LNCaP clone FGC (cell line): ENCODE results near the gene FOXK1.

Source experiments
- DNase-seq: peaks from one replicate; pipeline ENCODE4 v3.0.0-alpha.2; 2011; ENCODE audit warnings: low read depth
- H3K4me3 ChIP-seq: 2 replicates; pipeline ENCODE4 v1.5.1; 2011; ENCODE audit warnings: mild to moderate bottlenecking, low read depth, low read length, control low read depth
- CTCF ChIP-seq: IDR thresholded peaks from 2 replicates; pipeline ENCODE4 v1.5.1; 2012; ENCODE audit warnings: mild to moderate bottlenecking; ENCODE audit not compliant: control insufficient read depth, insufficient read depth; ENCODE audit errors: extremely low read depth

Gene FOXK1

DNA sequence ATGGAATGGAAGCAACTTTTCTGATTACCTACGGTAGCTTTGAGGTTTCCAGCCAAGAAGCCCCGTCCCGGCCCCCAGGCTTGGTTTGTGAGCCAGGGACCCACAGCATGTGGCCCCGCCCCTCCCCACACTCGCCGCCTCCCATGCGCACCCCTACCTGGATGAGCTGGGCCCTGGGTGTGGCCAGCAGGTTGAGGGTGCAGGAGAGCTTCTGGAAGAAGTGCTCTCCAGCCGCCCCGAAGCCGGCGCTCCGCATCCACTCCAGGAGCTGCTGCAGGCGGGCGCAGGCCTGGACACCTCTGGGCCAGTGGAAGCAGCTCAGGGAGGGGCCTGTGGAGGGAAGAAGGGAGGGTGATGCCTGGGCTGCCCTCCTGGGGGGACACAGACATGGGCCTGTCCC, 133.0 kb downstream of the FOXK1 start:
- DNase-seq, result no peak
- H3K4me3 ChIP-seq, result no peak overlapping the region

DNA sequence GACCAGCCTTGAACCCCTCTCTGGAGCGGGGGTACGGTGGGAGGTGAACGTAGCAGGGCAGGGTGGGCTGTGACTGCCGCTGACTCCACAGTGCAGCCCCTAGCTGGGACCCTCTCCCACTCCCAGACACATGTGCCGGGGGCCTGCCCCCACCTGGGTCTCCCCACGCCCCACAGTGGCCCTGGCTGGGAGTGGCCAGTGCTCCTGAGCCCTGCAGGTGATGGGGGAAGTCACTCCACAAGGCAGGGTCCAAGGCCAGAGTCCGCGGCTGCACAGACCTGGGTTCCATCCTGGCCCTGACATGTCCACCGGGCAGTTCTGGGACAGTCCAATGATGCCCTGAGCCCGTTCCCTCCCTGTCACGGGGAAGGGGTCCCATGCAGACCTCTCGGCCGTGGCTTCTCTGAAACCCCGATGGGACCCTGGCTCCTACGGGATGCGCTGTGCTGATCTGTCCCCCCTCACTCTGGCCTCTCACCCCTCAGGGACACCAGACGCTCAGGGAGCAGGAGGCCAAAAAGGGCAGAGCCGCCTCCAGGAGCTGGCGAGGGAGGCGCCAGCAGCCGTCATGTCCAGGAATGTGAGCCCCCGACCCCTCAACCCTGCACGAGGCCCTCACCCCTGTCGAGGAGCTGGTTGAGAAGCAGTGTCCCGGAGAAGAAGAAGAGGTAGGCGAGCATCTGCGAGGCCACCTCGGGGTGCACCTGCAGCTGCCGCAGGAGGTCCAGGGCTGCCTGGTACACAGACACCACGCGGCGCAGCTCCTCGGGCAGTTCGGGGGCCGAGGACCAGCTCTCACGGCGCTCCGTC, 133.7 kb downstream of the FOXK1 start:
- H3K4me3 ChIP-seq, result no peak overlapping the region
- TF ChIP-seq CTCF, result no peak
- DNase-seq, result no peak

More for the DNA sequence above, 133.0 kb downstream of the FOXK1 start:
- TF ChIP-seq CTCF, result no peak

GRCh38 chr7:4816419-4817080, 134.5 kb downstream of the FOXK1 start:
- TF ChIP-seq CTCF, result no peak
- H3K4me3 ChIP-seq, result no peak overlapping the region
- DNase-seq, result no peak

- no peak for DNase-seq
- H3K4me3 ChIP-seq, result no peak overlapping the region
- no peak for TF ChIP-seq CTCF
Measured at GRCh38 chr7:4817178-4817901, 135.2 kb downstream of the FOXK1 start.

DNA sequence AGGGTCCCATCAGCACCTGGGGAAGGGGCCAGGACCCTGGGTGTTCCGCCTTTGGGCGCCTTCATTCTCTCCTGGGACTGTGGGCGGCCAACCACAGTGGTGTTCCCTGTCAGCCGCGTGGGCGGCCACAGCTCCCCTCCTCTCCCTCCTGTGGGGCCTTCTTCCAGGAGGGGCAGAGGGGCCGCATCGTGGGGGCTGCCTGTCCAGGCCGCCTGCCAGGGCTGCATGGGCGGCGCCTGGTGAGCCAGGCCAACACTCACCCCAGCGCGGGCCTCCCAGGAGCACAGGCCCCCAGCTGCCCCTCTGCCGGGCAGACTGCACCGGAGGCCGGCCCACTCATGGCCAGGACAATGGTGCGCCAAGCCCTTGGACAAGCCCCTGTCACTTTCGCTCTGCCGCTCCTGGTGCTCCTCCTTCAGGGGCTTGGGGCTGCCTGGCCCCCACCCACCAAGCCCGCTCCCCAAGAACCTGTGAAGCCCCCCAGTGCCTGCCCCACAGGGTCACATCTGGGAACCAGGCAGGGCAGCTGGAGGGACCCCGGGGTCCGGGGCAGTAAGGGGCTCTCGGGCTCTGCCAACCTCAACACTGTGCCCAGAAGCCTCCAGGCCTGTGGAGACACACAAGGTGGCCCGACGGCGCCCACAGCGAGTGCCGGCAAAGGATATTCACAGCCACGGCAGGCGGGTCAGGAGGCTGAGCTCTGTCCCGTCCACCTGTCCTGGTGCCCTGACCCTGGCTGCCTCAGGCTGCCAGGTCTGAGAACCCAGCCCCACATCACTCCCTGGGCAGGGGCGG, 136.1 kb downstream of the FOXK1 start:
- no peak for TF ChIP-seq CTCF
- no peak for DNase-seq
- H3K4me3 ChIP-seq, result no peak overlapping the region

DNA sequence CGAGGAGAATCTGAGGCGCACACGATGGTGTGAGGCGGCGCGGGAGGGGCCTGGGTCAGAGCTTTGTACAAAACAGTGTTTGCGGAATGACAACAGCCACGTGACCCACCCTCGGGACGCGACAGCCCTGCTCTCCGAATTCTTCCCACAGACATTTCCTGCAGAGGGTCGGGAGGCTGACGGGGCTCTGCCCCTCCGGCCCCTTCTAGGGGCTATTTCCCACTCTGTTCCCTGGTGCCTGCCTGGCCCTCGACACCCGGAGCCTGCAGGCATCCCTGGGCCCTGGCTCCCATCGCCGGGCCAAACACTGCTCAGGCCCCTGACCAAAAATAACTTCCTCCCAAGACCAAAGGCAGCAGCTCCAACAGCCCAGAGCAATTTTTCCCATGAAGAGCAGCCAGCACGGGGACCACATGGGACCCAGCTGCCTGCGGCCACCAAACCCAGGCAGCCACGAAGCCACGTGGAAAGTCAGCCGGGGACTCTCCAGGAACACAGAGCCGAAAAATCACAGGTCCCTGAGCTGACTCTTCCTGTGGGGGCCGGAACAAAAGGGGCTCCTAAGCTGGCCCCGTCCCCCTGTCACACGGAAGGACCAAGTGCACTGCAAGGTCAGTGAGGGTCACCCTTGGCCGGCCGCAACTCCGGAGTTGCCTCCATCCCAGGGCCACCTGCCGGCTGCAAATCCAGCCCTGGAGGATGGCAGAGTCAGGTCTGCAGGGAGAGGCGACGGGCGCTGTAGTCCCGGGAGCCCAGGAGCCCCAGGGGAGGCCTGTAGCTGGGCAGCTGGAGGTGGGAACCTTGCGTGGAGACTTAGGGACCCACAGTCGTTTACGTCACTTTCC, 137.7 kb downstream of the FOXK1 start:
- no peak for DNase-seq
- TF ChIP-seq CTCF, result no peak
- no peak overlapping the region for H3K4me3 ChIP-seq
